Stromal cell of bone marrow (primary cell): ENCODE results near the gene NOTCH3.

Experiments used
- DNase-seq: peaks from one replicate; pipeline ENCODE4 v3.0.0-alpha.2; 2012; ENCODE audit warnings: low read depth

Gene NOTCH3

DNA sequence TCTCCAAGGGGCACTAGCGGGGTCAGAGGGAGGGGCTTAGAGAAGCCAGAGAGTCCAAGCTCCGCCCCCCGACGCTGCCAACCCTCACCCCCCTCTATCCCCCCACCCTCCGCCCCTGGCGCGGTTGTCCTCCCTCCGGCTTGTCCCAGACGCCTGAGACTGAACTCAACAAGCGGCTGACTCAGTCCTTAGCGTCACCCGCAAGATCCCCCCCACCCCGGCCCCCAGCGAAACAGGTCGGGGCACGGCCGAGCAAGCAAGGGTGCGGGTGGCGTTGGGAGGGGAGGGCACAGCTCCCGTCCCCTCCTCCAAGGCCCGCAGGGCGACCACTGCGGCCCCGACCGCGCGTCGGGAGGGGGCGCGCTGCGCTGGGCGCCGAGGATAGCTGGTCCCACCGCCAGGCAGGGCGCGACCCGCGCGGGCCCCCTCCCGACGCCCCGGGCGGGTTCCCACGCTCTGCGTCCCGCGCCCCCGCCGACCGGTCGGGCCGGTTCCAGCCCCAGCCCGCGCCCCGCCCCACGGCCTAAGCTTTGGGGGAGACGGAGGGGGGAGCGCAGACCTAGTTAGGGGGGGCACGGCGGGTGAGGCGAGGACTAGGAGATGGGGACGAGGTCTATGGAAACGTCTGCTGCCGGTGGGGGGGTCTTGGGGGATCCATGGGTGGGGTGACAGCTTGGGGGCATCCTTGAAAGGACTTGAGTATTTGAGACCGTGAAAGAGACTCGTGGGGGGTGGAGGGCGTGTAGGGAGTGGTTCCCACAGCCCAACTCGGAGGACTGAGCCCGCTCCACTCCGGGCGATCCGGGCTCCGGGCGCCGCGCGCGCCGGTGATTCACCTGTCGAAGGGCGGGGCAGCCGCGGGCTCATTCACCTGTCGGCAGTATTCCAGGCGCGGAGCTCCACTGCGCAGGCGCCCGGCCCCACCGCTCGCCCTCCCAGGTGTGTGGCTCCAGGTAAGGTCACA, 5.1 kb downstream of the NOTCH3 start:
- peak; percentile 65 for DNase-seq

DNA sequence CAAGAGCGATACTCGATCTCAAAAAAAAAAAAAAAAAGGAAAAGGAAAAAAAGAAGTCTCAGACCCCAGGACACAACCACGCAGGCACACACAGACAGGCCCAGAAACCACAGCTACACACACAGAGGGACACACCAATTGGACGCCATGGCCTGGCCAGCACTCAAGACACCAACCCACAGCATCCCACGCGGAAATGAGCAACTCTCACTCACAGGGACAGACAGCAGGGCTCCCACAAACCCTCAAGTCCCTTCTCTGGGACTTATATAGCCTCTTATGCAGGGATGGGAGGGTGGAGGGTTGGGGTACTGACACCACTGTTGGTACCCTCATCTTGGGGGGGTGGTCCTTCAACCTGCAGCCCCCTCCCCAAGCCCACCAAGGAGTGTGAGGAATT, 5.9 kb downstream of the NOTCH3 start:
- DNase-seq: peak; percentile 79

DNA sequence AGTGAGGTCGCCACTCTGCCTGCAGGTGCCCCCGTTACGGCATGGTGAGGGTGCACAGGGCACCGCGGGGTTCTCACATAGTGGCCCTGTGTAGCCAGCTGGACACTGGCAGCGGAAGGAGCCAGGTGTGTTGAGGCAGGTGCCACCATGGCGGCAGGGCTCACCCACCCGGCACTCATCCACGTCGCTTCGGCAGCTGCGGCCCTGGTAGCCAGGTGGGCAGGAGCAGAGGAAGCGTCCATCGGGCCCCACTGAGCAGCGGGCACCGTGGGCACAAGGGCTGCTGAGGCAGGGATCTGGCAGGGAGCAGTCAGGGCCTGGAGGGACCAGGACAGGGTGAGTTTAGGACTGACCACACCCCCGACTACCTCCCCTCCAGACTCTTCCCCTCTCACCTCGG, 8.8 kb downstream of the NOTCH3 start:
- DNase-seq: no peak

DNA sequence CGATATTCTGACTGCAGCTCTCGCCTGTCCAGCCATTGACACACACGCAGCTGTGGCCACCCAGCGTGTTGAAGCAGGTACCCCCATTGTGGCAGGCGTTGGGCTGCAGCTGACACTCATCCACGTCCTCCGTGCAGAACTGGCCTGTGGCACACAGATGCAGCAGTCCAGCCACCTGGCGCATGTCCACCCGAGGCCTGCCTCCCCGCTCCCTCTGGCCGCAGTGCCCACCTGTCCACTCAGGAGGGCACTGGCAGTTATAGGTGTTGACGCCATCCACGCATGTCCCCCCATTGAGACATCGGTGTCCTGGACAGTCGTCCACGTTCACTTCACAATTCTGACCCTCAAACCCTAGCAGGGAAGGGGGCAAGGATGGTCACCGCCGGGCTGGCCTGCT, 9.3 kb downstream of the NOTCH3 start:
- no peak for DNase-seq

DNA sequence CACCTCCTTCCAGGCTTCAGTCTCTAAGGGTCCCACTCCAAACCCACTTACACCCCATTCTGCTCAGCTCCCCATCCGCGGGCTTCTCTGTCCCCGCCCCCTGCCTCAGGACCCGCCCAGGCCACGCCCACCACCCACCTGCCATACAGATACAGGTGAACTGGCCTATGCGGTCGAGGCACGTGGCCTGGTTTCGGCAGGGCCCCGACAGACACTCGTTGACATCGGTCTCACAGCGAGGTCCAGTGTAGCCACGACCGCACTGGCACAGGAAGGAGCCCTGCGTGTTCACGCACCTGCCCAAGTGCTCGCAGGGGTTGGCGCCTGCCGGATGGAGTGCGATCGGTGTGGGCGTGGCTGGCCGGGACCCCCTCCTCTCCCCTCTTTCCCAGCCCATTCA, 11.9 kb downstream of the NOTCH3 start:
- DNase-seq: no peak

DNA sequence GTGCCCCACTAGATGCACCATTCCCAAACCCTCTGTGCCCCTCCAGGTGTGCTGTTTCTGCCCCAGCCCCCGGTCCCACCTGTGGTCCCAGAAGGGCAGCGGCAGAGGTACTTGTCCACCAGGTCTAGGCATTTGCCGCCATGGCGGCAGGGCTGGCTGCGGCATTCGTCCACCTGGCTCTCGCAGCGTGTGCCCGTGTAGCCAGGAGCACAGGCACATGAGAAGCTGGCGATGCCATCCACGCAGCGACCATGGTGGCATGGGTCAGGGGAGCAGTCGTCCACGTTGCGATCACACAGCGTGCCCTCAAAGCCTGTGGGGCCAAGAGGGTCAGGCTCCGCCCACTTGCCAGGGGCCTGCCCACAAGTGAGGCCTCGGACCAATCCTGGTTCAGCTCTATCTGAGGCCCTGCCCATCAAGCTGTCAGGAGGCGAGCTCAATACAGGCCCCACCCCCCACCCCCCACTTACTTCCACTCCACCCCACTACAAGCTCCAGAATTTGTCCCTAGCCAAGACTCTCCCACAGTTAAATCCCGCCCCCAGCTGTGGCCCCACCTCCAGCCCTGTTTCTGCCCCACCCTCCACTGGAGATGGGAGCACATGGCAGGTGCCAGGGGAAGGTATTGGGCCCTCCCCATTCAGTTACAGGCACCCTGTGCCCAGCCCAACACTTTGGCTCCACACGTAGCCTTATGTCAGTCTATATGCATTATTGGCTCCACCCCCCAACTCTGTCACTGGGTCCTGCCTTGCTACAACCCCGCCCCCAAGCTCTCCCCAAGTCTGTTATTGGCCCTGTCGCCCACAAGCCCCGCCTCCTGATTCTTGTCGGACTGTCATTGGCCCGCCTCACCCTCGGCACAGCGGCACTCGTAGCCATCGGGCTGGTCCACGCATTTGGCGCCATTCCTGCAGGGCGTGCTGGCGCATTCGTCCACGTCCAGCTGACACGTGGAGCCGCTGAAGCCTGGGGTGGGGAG, 13.5 kb downstream of the NOTCH3 start:
- DNase-seq: no peak

DNA sequence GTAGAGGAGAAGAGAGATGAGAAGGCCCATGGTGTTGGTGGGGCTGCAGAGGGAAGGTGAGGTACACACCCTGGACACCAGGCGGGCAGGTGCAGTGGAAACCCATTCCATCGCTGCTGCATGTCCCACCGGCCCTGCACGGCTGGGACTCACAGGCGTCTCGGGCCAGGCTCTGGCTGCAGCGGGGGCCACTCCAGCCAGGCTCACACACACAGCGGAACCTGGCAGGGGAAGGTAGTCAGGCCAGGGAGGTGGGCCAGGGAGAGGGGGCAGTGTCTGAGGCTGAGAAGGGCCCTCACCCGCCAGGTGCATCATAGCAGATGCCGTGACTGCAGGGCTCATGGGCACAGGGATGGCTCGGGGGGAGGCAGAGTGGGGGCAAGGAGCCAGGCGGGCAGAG, 15.6 kb downstream of the NOTCH3 start:
- no peak for DNase-seq

DNA sequence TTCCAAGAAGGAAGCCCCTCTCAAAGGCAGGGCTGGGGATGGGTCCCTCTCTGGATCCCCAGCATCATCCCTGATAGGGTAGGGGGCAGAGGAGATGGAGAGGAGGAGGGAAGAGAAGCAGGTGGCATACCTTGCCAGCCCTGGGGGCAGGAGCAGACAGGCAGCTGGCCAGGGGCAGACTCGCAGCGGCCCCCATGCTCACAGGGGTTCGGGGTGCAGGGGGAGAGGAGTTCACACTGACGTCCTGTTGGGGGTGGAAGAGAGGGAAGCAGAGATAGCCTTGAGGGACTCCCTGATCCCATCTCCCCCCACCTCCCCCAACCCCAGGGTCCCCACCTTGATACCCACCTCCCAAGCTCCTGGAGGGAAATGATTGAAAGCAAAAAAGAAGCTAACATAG, 16.0 kb downstream of the NOTCH3 start:
- no peak for DNase-seq

DNA sequence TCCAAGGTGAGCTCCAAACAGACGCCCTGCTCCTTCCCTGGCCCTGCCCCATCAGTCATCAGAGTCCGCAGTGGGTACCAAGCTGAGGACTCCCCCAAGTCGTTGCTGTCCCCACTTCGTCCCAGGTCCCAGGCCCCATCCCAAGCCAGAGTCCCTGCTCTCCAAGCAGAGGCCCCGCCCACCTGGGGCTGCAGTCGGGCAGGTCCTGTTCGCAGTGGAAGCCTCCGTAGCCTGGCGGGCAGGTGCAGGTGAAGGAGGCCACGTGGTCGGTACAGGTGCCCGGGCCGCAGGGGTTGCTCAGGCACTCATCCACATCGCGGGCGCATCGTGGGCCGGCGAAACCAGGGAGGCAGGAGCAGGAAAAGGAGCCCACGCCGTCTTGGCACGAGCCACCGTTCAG, 19.4 kb downstream of the NOTCH3 start:
- no peak for DNase-seq

DNA sequence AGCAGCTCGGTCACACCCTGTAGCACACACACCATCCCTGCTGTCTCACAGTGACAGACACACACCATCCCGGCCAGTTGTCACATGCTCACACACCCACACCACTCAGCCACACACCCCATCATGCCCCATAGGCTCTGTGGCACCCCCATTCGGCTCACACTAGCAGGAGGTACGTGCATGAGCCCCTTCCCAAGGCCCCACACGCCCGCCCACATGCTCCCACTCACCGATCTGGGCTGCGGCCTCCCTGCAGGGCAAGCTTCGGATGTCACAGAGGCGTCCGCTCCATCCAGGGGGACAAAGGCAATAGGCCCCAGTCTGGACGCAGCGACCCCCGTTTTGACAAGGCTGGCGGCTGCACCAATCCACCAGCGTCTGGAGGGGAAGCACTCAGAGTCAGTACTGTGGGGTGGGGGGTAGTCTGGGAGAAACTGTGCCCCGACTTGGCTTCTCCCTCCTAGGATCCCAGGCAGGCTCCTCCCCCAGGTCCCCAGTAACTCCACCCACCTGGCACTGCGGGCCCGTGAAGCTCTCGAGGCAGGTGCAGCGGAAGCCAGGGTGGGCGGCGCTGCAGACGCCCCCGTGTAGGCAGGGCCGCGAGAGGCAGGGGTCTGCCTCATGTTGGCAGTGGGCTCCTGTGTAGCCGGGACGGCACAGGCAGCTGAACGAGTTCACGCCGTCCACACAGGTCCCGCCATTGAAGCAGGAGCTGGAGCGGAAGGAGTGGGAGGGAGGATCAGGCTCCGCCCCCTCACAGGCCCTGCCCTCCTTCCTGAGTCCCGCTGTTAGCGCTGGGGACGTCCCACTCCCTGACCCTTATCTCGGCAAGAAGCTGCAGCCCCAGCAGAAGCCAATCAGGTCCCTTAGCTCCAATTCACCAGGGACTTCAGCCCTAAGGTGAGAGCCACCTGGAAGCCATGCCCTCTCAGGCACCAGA, 20.1 kb downstream of the NOTCH3 start:
- DNase-seq: no peak

DNA sequence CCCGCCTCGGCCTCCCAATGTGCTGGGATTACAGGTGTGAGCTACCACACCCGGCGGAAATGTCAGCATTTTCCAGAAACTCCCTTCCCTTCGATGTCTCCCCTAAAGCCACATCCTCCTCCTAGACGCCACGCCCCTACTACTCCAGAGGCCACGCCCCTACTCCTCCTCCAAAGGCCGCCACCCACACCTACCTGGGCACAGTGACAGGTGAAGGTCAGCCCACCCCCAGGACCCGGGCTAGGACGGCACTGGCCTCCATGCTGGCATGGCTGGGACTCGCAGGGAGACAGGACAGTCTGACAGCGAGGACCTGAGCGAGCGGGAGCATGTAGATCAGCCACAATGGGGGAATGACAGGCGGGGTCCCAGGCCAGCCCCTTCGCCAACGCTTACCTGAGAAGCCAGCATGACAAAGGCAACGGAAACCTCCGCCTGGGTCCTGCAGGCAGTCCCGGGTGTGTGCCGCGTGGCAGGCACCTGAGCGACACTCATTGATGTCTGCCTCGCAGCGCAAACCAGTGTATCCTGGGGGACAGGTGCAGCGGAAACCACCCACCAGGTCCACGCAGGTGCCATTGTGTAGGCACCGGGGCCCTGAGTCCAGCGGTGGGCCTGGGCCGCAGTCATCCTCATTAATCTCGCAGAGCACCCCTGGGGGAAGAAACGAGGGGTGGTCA, 22.0 kb downstream of the NOTCH3 start:
- DNase-seq: no peak

DNA sequence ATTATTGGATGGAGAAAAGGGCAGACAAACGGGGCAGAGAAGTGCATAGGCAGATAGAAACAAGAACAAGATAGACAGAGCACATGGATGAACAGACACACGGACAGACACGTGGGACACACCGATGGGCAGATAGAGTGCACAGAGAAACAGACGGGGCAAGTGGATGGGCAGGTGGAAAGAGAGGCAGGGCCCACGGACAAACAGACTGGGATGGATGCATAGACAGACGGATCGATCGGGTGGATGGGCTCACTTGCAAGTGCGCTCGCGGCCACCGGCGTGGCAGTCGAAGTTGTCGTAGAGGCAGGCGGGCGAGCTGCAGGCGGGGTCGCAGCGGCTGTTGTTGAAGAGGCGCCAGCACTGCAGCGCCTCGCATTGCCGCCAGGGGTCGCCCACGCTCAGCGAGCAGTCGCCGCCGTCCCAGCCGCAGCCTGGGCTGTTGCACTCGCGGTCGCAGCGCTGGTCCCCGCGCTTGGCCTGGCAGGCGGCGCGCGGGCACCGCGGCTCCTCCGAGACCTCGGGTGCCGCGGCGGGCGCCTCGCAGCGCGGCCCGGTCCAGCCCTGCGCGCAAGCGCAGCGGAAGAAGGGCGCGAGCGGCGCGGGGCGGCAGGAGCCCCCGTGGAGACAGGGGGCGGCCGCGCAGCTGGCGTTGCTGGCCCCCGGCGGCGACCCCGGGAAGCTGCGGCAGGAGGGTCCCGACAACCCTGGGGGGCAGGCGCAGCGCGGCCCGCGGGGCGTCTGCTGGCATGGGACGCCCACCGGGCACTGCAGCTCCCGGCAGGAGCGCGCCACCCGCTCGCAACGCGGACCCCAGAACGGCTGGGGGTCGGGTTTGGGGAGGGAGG, 23.3 kb downstream of the NOTCH3 start:
- DNase-seq: no peak

DNA sequence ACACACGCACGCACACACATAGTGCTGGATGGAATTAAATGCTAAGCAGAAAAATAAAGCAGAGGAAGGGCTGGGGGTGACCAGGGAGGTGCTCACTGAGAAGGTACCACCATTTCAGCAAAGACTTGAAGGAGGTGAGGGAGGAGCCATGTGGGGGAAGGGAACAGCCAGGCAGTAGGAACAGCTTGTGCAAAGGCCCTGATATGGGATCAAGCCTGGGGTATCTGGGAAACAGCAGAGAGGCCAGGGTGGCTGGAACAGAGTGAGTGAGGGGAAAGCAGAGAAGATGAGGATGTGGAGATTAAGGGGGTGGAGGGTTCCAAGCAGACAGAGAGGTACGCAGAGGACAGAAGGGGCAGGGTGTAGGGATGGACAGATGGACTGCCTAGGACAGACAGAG, 25.2 kb downstream of the NOTCH3 start:
- DNase-seq: no peak

DNA sequence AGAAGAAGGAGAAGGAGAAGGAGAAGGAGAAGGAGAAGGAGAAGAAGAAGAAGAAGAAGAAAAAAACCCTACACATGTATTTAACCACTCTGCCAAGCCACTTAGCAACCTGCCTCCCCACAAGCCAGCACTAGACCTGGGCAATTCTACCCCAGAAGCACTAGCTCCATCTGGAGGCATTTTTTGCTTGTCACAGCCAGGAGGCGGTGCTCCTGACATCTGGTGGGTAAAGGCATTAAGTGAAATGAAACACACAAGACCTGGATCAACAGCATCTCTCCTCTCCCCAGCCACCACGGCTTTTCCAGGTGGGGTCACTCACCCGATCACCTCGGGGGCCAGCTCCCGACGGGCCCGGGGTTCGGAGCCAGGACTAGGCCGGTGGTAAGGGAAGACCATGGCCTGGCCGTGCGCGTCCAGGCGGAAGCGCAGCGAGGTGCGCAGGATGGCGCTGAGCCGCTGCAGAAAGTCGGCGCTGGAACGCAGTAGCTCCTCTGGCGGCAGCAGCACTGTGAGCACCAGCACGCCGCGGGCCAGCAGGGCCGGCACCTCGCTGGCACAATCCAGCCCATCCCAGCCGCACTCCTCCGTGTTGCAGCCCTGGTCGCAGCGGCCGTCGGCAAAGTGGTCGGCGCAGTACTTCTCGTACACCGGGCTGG, 26.9 kb downstream of the NOTCH3 start:
- DNase-seq: no peak

DNA sequence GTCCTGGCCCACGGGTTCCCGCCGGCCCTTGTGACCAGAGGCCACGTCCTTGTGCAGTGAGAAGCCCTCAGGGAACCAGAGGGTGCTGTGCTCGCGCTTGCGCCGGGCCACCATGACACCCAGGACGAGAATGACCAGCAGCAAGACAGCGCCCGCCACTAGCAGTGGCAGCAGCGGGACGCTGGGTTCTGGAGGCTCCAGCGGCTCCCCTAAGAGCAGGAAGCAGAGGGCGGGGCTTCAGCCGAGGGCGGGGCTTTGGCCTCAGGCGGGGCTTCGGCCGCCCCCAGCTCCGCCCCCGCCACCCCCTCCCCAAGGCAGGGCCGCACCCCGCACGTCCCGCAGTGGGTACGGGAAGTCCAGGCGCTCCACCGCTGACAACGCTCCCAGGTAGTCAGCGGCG, 30.4 kb downstream of the NOTCH3 start:
- DNase-seq: no peak

DNA sequence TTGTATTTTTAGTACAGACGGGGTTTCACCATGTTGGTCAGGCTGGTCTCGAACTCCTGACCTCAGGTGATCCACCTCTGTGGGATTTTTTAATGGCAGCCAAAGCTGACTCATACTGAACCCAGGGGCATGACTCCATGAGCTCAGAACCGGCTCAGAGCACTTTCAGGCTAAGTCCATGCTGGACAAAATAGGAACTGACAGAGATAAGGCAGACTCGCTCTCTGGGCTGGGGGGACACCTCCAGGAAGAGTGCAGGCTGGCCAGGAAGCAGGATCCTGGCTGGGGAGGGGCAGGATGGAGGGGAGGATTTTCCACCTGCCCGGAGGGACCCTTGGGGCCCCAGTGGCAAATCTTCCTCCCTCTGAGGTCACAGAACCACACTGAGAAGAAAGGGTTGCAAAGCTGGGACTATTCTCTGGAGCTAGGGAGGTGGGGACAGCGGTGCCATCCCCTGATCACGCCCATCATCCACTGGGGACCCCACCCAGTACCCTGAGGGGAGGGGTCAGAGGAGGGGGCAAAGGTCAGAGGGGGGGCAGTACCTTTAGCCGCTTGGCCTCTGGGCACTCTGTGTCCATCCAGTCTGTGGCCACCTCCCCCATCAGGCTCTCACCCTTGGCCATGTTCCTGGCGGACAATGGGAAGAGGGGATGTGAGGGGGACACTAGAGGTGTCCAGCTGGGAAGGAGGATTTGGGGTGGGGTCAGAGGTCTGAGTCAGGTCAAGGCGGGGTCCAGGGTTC, 31.1 kb downstream of the NOTCH3 start:
- no peak for DNase-seq

DNA sequence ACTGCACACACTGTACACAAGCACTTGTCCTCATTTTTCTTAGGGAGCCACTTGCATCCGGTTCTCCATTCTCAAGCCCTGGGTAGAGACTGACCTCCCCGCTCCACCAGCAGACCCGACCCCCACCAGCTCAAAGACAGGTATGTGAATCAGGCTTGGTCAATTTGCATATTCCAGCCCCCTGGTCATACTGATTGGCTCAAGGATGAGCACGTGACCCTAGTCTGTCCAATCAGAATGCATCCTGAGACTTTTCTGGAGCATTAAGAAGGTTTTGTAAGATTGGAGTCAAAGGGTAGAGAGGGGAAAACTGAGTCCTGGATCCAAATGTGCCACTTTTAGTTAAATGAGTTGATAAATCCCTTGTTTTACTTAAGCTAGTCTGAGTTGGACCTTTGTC, 34.1 kb downstream of the NOTCH3 start:
- no peak for DNase-seq

DNA sequence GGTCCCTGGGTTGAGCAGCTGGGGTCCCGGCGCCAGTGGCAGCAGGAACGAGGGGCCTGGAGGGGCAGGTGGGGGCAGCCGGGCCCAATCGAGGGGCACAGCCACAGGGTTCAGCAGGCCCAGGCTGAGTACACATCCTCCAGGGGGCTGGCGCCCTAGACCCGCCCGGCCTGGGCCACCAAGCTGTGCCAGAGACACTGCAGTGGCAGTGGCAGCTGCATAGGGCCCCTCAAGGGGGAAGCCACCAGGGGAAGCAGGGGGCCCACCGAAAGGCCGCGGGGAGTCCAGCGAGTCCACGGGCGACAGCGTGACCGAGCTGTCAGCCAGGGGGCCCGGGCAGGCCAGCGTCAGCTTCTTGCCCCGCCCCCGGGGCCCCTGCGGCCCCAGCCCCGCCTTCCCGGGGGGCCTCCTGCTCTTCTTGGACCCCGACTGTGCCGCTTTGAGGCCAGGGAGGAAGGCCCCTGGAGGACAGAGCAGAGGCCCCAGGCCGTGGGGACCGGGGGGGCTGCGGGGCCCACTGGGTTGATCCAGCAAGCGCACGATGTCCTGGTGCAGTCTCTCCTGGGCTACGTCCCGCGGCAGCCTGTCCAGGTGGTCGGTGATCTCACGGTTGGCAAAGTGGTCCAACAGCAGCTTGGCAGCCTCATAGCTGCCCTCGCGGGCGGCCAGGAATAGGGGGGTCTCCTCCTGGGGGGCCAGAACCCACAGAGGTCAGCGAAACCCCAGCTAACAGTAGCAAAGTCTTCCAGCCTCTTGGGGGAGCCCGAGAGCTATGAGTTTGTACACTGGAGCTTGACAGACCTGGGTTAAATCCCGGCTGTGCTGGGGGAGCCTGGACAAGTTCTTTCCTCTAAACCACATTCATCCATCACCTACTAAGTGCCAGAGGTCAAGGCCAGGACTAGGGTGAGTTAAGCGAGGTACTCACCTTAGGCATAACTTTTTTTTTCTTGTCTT, 39.5 kb downstream of the NOTCH3 start:
- no peak for DNase-seq
